ENCODE results near the gene ITPR2. TPM values are rescaled to one million over a fixed set of nuclear protein-coding genes. Genes with fewer than 3 reads are reported as not detected.

Gene ITPR2
- total RNA-seq, 1 donor from 2014 or later, result 48.1 TPM

- H3K36me3 ChIP-seq, result no peaks in the 10 kb centered on the region
- no peak overlapping the region for H3K27ac ChIP-seq
- intact Hi-C loops (cut with DNase I), result no loop called here
- no peaks in the 10 kb centered on the region for H3K4me1 ChIP-seq
- TF ChIP-seq POLR2A (IDR thresholded peaks at IDR 0.05) (no peak), CTCF (IDR thresholded peaks at IDR 0.05) (no peak), POLR2AphosphoS5 (IDR thresholded peaks at IDR 0.05; ENCODE audit: insufficient read depth in 1 of 2, low read depth in 1 of 2) (no peak)
- H3K4me3 ChIP-seq, result no peak overlapping the region
- H3K27me3 ChIP-seq, result no peaks in the 10 kb centered on the region
- H3K9me3 ChIP-seq, result no peaks in the 10 kb centered on the region
- DNase-seq (ENCODE audit: extremely low spot score in 2 of 2), result no peak
These were observed 196.2 kb downstream of the ITPR2 start for GRCh38 chr12:26636710-26637328.

GRCh38 chr12:26633591-26634210 lies 199.3 kb downstream of the ITPR2 start:
- TF ChIP-seq CTCF (IDR thresholded peaks at IDR 0.05), result no peak
- TF ChIP-seq POLR2A (IDR thresholded peaks at IDR 0.05), result no peak
- no peak for TF ChIP-seq POLR2AphosphoS5 (IDR thresholded peaks at IDR 0.05; ENCODE audit: insufficient read depth in 1 of 2, low read depth in 1 of 2)
- no peak for DNase-seq (ENCODE audit: extremely low spot score in 2 of 2)
- no peaks in the 10 kb centered on the region for H3K36me3 ChIP-seq
- H3K27me3 ChIP-seq, result no peaks in the 10 kb centered on the region
- H3K4me3 ChIP-seq, result no peak overlapping the region
- H3K4me1 ChIP-seq, result peaks cover 7% of the 10 kb centered on the region
- no peaks in the 10 kb centered on the region for H3K9me3 ChIP-seq
- H3K27ac ChIP-seq, result no peak overlapping the region
- intact Hi-C loops (cut with DNase I), result no loop called here

- Histone ChIP-seq H3K36me3 (no peaks in the 10 kb centered on the region), H3K4me1 (peaks cover 7% of the 10 kb centered on the region), H3K9me3 (no peaks in the 10 kb centered on the region), H3K27ac (no peak overlapping the region), H3K4me3 (no peak overlapping the region), H3K27me3 (no peaks in the 10 kb centered on the region)
- DNase-seq (ENCODE audit: extremely low spot score in 2 of 2), result no peak
- intact Hi-C loops (cut with DNase I), result no loop called here
- TF ChIP-seq CTCF (IDR thresholded peaks at IDR 0.05), result no peak
- TF ChIP-seq POLR2A (IDR thresholded peaks at IDR 0.05), result no peak
- TF ChIP-seq POLR2AphosphoS5 (IDR thresholded peaks at IDR 0.05; ENCODE audit: insufficient read depth in 1 of 2, low read depth in 1 of 2), result no peak
These were observed 200.2 kb downstream of the ITPR2 start for GRCh38 chr12:26632756-26633155.

GRCh38 chr12:26631846-26632245 lies 201.1 kb downstream of the ITPR2 start:
- no peak overlapping the region for H3K27ac ChIP-seq
- no peak for TF ChIP-seq POLR2A (IDR thresholded peaks at IDR 0.05)
- TF ChIP-seq POLR2AphosphoS5 (IDR thresholded peaks at IDR 0.05; ENCODE audit: insufficient read depth in 1 of 2, low read depth in 1 of 2), result no peak
- TF ChIP-seq CTCF (IDR thresholded peaks at IDR 0.05), result no peak
- no peaks in the 10 kb centered on the region for H3K9me3 ChIP-seq
- no peaks in the 10 kb centered on the region for H3K36me3 ChIP-seq
- intact Hi-C loops (cut with DNase I), result no loop called here
- H3K4me3 ChIP-seq, result no peak overlapping the region
- DNase-seq (ENCODE audit: extremely low spot score in 2 of 2), result no peak
- peaks cover 7% of the 10 kb centered on the region for H3K4me1 ChIP-seq
- no peaks in the 10 kb centered on the region for H3K27me3 ChIP-seq

- no peak overlapping the region for H3K4me3 ChIP-seq
- intact Hi-C loops (cut with DNase I), result no loop called here
- peaks cover 7% of the 10 kb centered on the region for H3K4me1 ChIP-seq
These were observed 202.4 kb downstream of the ITPR2 start for GRCh38 chr12:26630546-26631027.

More at GRCh38 chr12:26630546-26631027, 202.4 kb downstream of the ITPR2 start:
- H3K27ac ChIP-seq, result no peak overlapping the region
- no peaks in the 10 kb centered on the region for H3K36me3 ChIP-seq
- H3K27me3 ChIP-seq, result no peaks in the 10 kb centered on the region
- TF ChIP-seq POLR2A (IDR thresholded peaks at IDR 0.05) (no peak), CTCF (IDR thresholded peaks at IDR 0.05) (no peak), POLR2AphosphoS5 (IDR thresholded peaks at IDR 0.05; ENCODE audit: insufficient read depth in 1 of 2, low read depth in 1 of 2) (no peak)
- DNase-seq (ENCODE audit: extremely low spot score in 2 of 2), result no peak
- no peaks in the 10 kb centered on the region for H3K9me3 ChIP-seq
